ENCODE results near the gene ACP5. TPM values are rescaled to one million over a fixed set of nuclear protein-coding genes. Genes with fewer than 3 reads are reported as not detected.
A peak's percentile ranks its signal among the peaks of the same experiment; 100 is the strongest.

ACP5 gene
- total and polyA plus RNA-seq, 10 of the 15 experiments (the other 5 are each of a cell fraction or from before 2014, with no cell fraction given), result 1.0 to 73.4 (median 36.8) TPM

DNA sequence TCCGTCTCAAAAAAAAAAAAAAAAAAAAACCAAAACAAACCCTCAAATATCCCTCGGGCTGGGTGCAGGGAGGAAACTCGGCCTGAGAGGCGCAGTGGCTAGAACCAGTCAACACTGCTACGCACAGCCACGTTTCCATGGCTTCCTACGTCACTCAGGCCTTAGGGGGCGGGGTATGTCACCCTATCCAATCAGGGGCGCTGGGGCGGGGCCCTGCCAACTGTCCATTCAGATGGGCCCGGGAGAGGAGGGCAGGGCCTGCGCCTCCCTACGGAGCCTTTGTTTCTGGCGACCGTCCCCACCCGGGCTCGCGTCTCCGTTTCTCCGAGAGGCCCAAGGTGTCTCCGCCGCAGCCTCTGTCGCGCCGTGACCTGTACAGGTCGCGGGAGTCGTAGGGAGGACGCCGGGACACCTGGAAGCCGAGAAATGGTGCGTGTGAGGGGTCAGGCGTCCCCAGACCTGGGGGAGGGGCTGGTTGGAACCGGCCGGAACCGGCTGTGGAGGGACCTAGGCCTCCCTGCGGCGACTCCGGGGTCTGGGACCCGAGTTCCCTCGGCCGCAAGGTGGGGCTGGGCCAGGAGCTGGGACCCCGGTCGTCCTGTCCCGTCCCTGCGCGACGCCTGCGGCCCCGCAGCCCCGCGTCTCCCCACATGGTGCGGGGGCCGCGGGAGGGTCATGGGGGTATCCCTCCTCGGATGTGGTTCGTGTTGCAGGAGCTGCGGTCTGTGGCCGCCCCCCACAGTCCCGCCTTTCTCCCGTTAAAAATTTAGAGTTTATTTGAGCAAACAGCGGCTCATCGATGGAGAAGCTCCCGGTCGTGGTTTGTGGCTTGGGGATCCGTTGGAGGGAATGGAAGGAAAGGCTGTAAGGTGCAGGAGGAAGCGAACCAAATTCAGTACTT lies 20.0 kb upstream of the ACP5 start, which contains the start of gene ZNF627 (continued):
- TF ChIP-seq, protein P1, sequence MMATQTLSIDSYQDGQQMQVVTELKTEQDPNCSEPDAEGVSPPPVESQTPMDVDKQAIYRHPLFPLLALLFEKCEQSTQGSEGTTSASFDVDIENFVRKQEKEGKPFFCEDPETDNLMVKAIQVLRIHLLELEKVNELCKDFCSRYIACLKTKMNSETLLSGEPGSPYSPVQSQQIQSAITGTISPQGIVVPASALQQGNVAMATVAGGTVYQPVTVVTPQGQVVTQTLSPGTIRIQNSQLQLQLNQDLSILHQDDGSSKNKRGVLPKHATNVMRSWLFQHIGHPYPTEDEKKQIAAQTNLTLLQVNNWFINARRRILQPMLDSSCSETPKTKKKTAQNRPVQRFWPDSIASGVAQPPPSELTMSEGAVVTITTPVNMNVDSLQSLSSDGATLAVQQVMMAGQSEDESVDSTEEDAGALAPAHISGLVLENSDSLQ (IDR thresholded peaks at IDR 0.05), result peak; percentile 98
- TF ChIP-seq STAT3 (IDR thresholded peaks at IDR 0.05; ENCODE audit: low read depth, low read length) (no peak), NRF1 (conservative IDR thresholded peaks at IDR 0.05; ENCODE audit: low read depth, low read length) (peak; percentile 13; the same call in 1 of the 2 replicates), NFXL1 (IDR thresholded peaks at IDR 0.05; ENCODE audit: borderline replicate concordance) (no peak), BMI1 (IDR thresholded peaks at IDR 0.05; ENCODE audit: borderline replicate concordance) (peak; percentile 79; the same call in 1 of the 2 replicates), MYC (IDR thresholded peaks at IDR 0.05; ENCODE audit: insufficient read depth, insufficient read length, insufficient replicate concordance, low read length, severe bottlenecking) (no peak), TAF1 (IDR thresholded peaks at IDR 0.05; ENCODE audit: borderline replicate concordance, low read depth, low read length) (peak; percentile 64; the same call in 1 of the 2 replicates), ETV6 (conservative IDR thresholded peaks at IDR 0.05 in 1 of 2, IDR thresholded peaks at IDR 0.05 in 1 of 2; ENCODE audit: borderline replicate concordance in 1 of 2, low read depth in 1 of 2) (0 out of 4 replicates have a peak, but pooled peaks of 1 of the 2 experiments have one; percentile 13), TCF3 (IDR thresholded peaks at IDR 0.05; ENCODE audit: borderline replicate concordance, insufficient read depth, low read depth, low read length) (0 out of 2 replicates have a peak, but pooled peaks have one; percentile 24), EED (IDR thresholded peaks at IDR 0.05; ENCODE audit: low read depth) (peak; percentile 53), PBX3 (IDR thresholded peaks at IDR 0.05; ENCODE audit: insufficient replicate concordance, low read depth, low read length) (peak; percentile 93), ASH2L (IDR thresholded peaks at IDR 0.05; ENCODE audit: borderline replicate concordance, low read depth) (no peak), GATAD2B (conservative IDR thresholded peaks at IDR 0.05; ENCODE audit: low read depth) (peak; percentile 95), MXI1 (IDR thresholded peaks at IDR 0.05; ENCODE audit: low read depth, low read length) (peak; percentile 47; the same call in 1 of the 2 replicates), CHD2 (IDR thresholded peaks at IDR 0.05; ENCODE audit: borderline replicate concordance, low read depth, low read length) (peak; percentile 45; the same call in 1 of the 2 replicates), NR2F1 (conservative IDR thresholded peaks at IDR 0.05) (peak; percentile 87), BCL11A (IDR thresholded peaks at IDR 0.05; ENCODE audit: low read depth, low read length) (no peak), BHLHE40 (IDR thresholded peaks at IDR 0.05; ENCODE audit: borderline replicate concordance in 1 of 2, low read depth in 2 of 2, low read length in 1 of 2) (peak in 1 of 2 experiments; percentile 46; a peak in 2 of 4 replicates), POU2F2 (IDR thresholded peaks at IDR 0.05; ENCODE audit: borderline replicate concordance, low read depth, low read length) (peak; percentile 83), POLR2A (IDR thresholded peaks at IDR 0.05; ENCODE audit: low read depth, low read length) (peak; percentile 99)
- TF ChIP-seq, protein P2, sequence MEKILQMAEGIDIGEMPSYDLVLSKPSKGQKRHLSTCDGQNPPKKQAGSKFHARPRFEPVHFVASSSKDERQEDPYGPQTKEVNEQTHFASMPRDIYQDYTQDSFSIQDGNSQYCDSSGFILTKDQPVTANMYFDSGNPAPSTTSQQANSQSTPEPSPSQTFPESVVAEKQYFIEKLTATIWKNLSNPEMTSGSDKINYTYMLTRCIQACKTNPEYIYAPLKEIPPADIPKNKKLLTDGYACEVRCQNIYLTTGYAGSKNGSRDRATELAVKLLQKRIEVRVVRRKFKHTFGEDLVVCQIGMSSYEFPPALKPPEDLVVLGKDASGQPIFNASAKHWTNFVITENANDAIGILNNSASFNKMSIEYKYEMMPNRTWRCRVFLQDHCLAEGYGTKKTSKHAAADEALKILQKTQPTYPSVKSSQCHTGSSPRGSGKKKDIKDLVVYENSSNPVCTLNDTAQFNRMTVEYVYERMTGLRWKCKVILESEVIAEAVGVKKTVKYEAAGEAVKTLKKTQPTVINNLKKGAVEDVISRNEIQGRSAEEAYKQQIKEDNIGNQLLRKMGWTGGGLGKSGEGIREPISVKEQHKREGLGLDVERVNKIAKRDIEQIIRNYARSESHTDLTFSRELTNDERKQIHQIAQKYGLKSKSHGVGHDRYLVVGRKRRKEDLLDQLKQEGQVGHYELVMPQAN (conservative IDR thresholded peaks at IDR 0.05), result peak; percentile 81
- TF ChIP-seq, protein P3, sequence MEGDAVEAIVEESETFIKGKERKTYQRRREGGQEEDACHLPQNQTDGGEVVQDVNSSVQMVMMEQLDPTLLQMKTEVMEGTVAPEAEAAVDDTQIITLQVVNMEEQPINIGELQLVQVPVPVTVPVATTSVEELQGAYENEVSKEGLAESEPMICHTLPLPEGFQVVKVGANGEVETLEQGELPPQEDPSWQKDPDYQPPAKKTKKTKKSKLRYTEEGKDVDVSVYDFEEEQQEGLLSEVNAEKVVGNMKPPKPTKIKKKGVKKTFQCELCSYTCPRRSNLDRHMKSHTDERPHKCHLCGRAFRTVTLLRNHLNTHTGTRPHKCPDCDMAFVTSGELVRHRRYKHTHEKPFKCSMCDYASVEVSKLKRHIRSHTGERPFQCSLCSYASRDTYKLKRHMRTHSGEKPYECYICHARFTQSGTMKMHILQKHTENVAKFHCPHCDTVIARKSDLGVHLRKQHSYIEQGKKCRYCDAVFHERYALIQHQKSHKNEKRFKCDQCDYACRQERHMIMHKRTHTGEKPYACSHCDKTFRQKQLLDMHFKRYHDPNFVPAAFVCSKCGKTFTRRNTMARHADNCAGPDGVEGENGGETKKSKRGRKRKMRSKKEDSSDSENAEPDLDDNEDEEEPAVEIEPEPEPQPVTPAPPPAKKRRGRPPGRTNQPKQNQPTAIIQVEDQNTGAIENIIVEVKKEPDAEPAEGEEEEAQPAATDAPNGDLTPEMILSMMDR (IDR thresholded peaks at IDR 0.05 in 2 of 3, conservative IDR thresholded peaks at IDR 0.05 in 1 of 3; ENCODE audit: control insufficient read depth in 2 of 3, extremely low read depth in 1 of 3, insufficient read depth in 1 of 3, low read depth in 3 of 3, low read length in 3 of 3), result peak; percentile 10 to 30 (median 17); a peak in 3 of 6 replicates
